ENCODE data around the gene RBM3.
"Not testable (repeated sequence)": the region's sequence is repeated elsewhere in the genome, so short reads cannot be mapped to it uniquely, and the experiment has no call there.

RBM3 gene

GRCh38 chrX:48574270-48575266, at the start of gene RBM3:
TSS of gene RBM3 (plus strand) at chrX:48574484. CDS start at chrX:48575181, 697 bp downstream.
- peak; percentile 90 for DNase-seq

DNA sequence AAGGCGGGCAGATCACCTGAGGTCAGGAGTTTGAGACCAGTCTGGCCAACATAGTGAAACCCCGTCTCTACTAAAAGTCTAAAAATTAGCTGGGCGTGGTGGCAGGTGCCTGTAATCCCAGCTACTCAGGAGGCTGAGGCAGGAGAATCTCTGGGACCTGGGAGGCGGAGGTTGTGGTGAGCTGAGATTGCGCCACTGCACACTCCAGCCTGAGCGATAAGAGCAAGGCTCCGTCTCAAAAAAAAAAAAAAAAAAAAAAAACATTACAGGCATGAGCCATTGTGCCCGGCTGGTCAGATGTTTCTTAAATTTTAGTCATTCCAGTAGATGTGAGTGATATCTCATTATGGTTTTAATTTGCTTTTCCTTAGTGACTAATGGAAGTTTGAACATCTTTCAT, 48.4 kb upstream of the RBM3 start:
- DNase-seq = not testable (repeated sequence)

DNA sequence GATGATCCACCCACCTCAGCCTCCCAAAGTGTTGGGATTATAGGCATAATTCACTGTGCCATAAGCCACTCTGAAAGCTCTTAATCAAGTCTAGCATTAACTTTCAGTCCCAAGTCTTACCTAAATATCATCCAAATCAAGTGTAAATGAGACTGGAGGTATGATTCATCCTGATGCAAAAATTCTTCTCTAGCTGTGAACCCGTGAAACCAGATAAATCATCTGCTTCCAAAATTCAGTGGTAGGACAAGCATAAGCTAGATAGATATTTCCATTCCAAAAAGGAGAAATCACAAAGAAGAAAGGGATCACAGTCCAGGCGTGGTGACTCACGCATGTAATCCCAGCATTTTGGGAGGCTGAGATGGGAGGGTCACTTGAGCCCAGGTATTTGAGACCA, 43.5 kb upstream of the RBM3 start:
- DNase-seq = no peak

DNA sequence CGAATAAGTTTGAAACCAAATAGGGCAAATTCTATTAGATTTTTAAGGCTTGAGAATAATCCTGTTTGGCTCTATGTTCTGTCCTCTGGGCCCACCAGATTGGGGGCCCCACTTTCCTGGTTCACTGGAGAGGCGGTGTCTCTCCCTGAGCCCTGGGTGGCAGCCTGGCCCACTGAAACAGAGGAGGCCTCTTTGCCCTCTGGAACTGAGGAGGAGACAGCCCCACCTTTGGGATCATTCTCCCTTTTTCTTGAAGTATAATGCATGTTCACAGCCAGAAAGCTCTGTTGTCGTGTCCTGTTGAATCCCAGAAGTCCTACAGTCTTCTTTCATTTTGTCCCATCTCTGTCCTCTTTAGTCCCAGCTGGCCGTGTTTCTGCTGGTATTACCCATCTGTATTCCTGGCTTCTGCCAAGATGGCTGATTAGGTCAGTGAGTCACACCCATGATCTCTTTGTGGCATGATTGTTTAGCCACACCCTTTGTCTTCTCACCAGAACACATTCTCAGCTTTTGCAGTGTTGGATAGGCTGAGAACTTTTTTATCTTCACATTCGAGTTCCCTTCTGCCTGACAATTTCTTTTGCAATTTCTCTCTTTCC, 42.8 kb upstream of the RBM3 start:
- peak; percentile 15 for DNase-seq

- peak; percentile 11 for DNase-seq
Observed at GRCh38 chrX:48532161-48532560, 42.1 kb upstream of the RBM3 start.

- no peak for DNase-seq
Observed at GRCh38 chrX:48533165-48533564, 41.1 kb upstream of the RBM3 start.

GRCh38 chrX:48538641-48539344, 35.5 kb upstream of the RBM3 start:
- DNase-seq = no peak

DNA sequence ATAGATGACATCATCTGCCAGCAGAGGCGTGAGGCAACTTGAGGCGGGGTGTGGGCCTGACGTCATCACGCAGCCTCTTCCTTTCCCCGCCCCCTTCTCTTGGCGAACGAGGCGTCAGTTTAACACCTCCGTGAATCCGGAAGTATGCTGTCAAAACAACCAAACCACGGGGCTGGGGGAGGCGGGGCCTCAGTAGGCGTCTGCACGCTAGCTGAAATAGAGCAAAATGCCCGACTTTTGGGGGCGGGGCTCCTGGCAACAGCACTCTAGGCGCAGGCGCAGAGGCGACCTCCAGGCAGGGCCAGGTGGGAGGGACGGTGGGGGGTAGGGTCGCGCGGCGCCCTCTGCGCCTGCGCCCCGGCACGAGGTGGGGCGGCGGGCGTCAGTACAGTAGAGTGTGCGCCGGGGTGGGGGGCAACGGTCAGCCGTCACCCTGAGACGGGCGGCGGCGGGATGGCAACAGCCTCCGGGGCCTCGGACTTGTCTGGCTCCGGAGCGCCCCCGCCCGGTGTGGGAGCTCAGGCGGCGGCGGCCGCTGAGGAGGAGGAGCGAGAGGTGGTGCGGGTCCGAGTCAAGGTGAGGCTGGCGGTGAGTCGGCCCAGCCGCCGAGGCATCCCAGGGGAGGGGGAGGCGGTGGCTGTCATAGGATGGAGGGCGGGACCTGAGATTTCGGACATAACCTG, 34.8 kb upstream of the RBM3 start, which contains the start of gene TBC1D25:
TBC1D25 (plus strand) TSS at position 370 of the 683 bp plus-strand sequence; CDS start at position 454, 84 bp downstream.
- peak; percentile 95 for DNase-seq

GRCh38 chrX:48540028-48540375, 34.3 kb upstream of the RBM3 start:
- no peak for DNase-seq

DNA sequence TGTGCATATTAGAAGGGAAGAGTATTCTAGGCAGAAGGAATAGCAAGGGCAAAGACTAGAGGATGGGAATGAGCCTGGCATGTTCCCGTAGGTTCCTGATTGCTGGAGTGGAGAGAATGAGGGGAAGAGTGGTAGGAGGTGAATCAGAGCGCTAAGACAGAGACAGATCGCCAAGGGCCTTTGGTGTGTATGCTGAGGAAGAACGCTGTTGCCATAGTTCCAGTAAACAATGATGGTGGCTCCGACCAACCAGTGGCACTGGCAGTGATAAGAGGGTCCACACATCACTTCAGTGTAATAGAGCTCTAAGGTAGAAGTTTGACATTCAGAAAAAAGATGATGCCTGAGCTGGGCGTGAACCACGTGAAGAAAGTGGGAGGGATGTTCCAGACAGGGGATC, 33.8 kb upstream of the RBM3 start:
- no peak for DNase-seq

GRCh38 chrX:48541140-48541814, 33.0 kb upstream of the RBM3 start:
- DNase-seq = no peak

- no peak for DNase-seq
Observed at GRCh38 chrX:48548871-48549270, 25.4 kb upstream of the RBM3 start.

GRCh38 chrX:48555731-48556325, 18.5 kb upstream of the RBM3 start:
- DNase-seq = not testable (repeated sequence)

DNA sequence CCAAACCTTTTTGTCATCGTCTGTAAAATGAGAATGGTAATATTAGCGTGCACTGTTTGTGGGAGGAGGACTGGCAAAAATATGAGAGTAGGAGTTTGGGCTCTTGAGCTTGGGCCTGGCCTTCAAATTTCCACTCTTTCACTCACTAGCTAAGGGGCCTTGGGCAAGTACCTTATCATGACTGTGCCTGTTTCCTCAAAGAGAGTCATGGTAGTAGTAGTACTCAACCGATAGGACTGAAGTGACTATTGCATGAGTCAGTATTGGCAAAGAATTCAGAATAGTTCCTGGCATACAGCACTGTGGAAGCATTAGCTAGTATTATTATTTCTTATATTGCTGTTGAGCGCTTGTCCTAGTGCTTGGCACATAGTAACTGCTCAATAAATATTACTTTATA, 16.0 kb upstream of the RBM3 start:
- no peak for DNase-seq

GRCh38 chrX:48559636-48560035, 14.6 kb upstream of the RBM3 start:
- no peak for DNase-seq

DNA sequence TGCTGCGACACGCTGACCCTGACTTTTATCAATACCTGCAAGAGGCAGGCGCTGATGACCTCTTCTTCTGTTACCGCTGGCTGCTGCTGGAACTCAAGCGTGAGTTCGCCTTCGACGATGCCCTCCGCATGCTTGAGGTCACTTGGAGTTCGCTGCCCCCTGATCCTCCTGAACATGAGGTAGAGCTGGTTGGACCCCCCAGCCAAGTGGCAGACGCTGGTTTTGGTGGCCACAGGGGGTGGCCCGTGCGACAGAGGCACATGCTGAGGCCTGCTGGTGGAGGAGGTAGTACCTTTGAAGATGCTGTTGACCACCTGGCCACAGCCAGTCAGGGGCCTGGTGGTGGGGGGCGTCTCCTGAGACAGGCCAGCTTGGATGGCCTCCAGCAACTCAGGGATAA, 14.2 kb upstream of the RBM3 start:
- DNase-seq = no peak

DNA sequence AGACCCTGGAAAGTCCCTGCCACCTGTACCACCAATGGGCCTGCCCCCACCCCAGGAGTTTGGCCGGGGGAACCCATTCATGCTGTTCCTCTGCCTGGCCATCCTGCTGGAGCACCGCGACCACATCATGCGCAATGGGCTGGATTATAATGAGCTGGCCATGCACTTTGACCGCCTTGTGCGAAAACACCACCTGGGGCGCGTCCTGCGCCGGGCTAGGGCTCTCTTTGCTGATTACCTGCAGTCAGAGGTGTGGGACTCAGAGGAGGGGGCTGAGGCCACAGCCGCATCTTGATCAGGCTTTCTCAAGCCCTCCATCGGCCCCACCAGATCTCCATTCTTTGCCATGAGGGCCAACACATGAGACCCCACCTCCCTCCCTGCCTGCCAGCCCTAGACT, 13.6 kb upstream of the RBM3 start:
- DNase-seq = no peak

DNA sequence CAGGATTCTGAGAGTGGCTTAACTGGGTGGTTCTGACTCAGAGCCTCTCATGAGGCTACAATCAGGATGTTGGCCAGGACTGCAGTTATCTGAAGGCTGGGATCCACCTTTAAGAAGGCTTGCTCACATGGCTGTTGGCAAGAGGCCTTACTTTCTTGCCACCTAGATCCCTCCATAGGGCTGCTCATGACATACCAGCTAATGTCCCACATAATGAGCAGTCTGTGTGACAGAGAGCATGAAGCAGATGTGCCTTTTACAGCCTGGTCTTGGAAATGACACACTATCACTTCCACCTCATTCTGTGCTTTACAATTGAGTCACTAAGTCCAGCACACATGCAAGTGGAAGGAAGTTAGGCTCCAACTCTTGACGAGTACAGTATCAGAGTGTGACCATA, 4.3 kb upstream of the RBM3 start:
- no peak for DNase-seq

DNA sequence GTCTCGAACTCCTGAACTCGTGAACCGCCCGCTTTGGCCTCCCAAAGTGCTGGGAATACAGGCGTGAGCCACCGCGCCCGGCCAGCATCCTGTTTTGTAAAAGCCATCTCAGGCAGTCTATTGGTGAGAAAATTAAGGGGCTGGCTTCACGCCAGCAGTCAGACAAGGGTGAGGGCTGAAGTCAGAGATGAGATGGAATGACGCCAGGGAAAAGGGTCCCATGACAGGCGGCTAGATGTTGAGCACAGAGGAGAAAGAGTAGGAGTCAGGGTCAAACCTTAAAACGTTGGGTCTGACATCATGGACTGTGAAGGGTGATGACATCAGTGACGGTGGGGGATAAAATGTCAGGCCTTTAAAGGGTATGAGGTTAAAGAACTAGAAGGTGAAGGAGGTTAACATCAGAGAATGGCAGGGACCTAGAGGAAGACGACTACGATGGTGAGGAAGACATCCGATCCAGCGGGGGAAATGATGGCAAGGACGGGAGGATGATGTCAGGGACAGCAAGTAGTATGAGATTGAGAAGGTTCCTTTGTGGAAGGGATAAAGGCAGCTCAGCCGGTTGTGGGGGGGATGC, 504 bp upstream of the RBM3 start:
- DNase-seq = peak; percentile 19

DNA sequence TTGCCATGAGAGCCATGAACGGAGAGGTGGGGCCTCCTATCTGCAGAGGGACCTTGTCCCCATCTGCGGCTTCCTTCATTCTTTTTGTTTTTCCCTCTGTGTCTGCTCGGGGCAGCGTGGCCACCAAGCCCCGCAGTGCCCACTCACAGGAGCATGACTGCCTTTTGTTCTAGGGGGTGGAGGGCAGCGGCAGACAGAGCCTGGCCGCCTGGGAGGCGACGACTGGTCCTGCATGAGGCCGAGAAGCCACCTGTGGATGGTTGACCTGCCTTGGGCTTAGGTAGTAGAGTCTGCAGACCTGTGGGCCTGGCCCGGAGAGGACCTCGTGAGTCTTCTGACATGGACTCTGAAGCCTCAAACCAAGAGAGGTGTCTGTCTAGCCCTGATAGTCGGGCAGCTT, 1.4 kb downstream of the RBM3 start:
- DNase-seq = no peak

- DNase-seq = no peak
Observed at GRCh38 chrX:48576108-48576507, 1.8 kb downstream of the RBM3 start.

Measured in DMS 273 treated with DMSO at 0.1 percent for 48 hours (cell line).